B cell (primary cell): ENCODE results near the gene RRAGA. TPM values are rescaled to one million over a fixed set of nuclear protein-coding genes. Genes with fewer than 3 reads are reported as not detected.

Experiments
- ATAC-seq: fragments of 200-7000 bp; cut with Tn5 transposase; one replicate; pipeline ENCODE4 v1.10.0; 2021; ENCODE audit warnings: low read depth, mild to moderate bottlenecking, moderate number of reproducible peaks, moderate library complexity
- CTCF ChIA-PET: fragments of 350-600 bp; sonication (Branson Sonifier 250); formaldehyde crosslinking; loops from one replicate; lab custom pipeline; 2021; ENCODE audit warnings: antibody characterized with exemption, inconsistent platforms; lab: Charles Lee
- POLR2A ChIA-PET: fragments of 350-600 bp; sonication (Branson Sonifier 250); formaldehyde crosslinking; loops from one replicate; lab custom pipeline; 2021; ENCODE audit warnings: antibody characterized with exemption; lab: Charles Lee
- DNase-seq: peaks from one replicate; pipeline ENCODE4 v3.0.0; 2013
- H2AFZ ChIP-seq: 2 replicates; pipeline ENCODE4 v1.6.1; 2012; ENCODE audit warnings: mild to moderate bottlenecking, low read depth, low read length; ENCODE audit not compliant: insufficient read depth, poor library complexity, severe bottlenecking
- H3K27ac ChIP-seq, 2 donors: 1 replicate in 1 of 2; 2 replicates in 1 of 2; pipeline ENCODE4 v1.5.1; 2012 to 2013; ENCODE audit warnings: low read length in 2 of 2, mild to moderate bottlenecking in 2 of 2, moderate library complexity in 1 of 2
- H3K27me3 ChIP-seq, 4 experiments: fragments of 200-600 bp in 1 of 4; sonication (generic) in 1 of 4; replicated peaks in 1 of 4; 1 replicate in 2 of 4; 2 replicates in 2 of 4; pipeline versions ENCODE4 v1.6.1 to v1.7.0; 2013 to 2016; ENCODE audit warnings: low read length in 3 of 4, mild to moderate bottlenecking in 2 of 4, mixed read lengths in 1 of 4, moderate library complexity in 1 of 4; ENCODE audit not compliant: insufficient read depth in 4 of 4, control insufficient read depth in 3 of 4; ENCODE audit errors: control extremely low read depth in 1 of 4
- H3K36me3 ChIP-seq, 2 experiments: replicated peaks in 1 of 2; 1 replicate in 1 of 2; 2 replicates in 1 of 2; pipeline versions ENCODE4 v1.6.1 to v1.7.1; 2013; ENCODE audit warnings: low read length in 1 of 2; ENCODE audit not compliant: insufficient read depth in 2 of 2, control insufficient read depth in 1 of 2; ENCODE audit errors: control extremely low read depth in 1 of 2, extremely low read depth in 1 of 2
- H3K4me1 ChIP-seq, 2 donors: fragments of 200-600 bp in 1 of 2; sonication (generic) in 1 of 2; 1 replicate in 1 of 2; 2 replicates in 1 of 2; pipeline versions ENCODE4 v1.5.1 to v1.6.1; 2013 to 2017; ENCODE audit warnings: low read length in 2 of 2; ENCODE audit not compliant: control insufficient read depth in 2 of 2, insufficient read depth in 2 of 2
- H3K4me2 ChIP-seq: replicated peaks from 2 replicates; pipeline ENCODE3; 2012; ENCODE audit warnings: mild to moderate bottlenecking, low read depth, low read length; ENCODE audit not compliant: poor library complexity, severe bottlenecking
- H3K4me3 ChIP-seq, 5 experiments: fragments of 200-600 bp in 1 of 5; sonication (generic) in 1 of 5; 1 replicate in 3 of 5; 2 replicates in 2 of 5; pipeline versions ENCODE4 v1.5.1 to v1.7.0; 2011 to 2016; ENCODE audit warnings: low read length in 4 of 5, mild to moderate bottlenecking in 4 of 5, low read depth in 2 of 5, control low read depth in 1 of 5, moderate library complexity in 1 of 5; ENCODE audit not compliant: insufficient read depth in 1 of 5; ENCODE audit errors: control extremely low read depth in 1 of 5, extremely low read depth in 1 of 5
- H3K79me2 ChIP-seq: fragments of 200-600 bp; sonication (generic); one replicate; pipeline ENCODE4 v1.6.0; 2016; ENCODE audit warnings: low read length; ENCODE audit not compliant: control insufficient read depth, insufficient read depth
- H3K9ac ChIP-seq: fragments of 200-600 bp; sonication (generic); 2 replicates; pipeline ENCODE4 v1.6.1; 2017; ENCODE audit warnings: mild to moderate bottlenecking, low read length, moderate library complexity
- H3K9me3 ChIP-seq, 3 donors: one replicate each; pipeline versions ENCODE4 v1.6.1 to v1.7.1; 2013; ENCODE audit warnings: low read length in 2 of 3; ENCODE audit not compliant: control insufficient read depth in 2 of 3, insufficient read depth in 1 of 3; ENCODE audit errors: control extremely low read depth in 1 of 3
- H4K20me1 ChIP-seq: 2 replicates; pipeline ENCODE4 v1.6.0; 2012; ENCODE audit warnings: mild to moderate bottlenecking, low read length; ENCODE audit not compliant: insufficient read depth, control insufficient read depth, poor library complexity, severe bottlenecking
- H3K27ac Mint-ChIP-seq: one replicate; pipeline ENCODE4 v1.8.0; 2021; ENCODE audit warnings: mixed read lengths
- H3K27me3 Mint-ChIP-seq: one replicate; pipeline ENCODE4 v1.8.0; 2021; ENCODE audit warnings: mixed read lengths
- H3K4me1 Mint-ChIP-seq: one replicate; pipeline ENCODE4 v1.8.0; 2021; ENCODE audit warnings: mixed read lengths
- H3K4me3 Mint-ChIP-seq: one replicate; pipeline ENCODE4 v1.8.0; 2021; ENCODE audit warnings: mixed read lengths
- H3K9me3 Mint-ChIP-seq: one replicate; pipeline ENCODE4 v1.8.0; 2022; ENCODE audit warnings: mixed read lengths; ENCODE audit not compliant: insufficient read depth
- EZH2 ChIP-seq: IDR thresholded peaks from 2 replicates; pipeline ENCODE4 v1.6.1; 2012; ENCODE audit warnings: borderline replicate concordance, low read depth, mild to moderate bottlenecking, moderate library complexity, low read length; ENCODE audit not compliant: insufficient read depth, poor library complexity, severe bottlenecking
- WGBS: methylation state at CpG from one replicate; pipeline ENCODE4 v1.1.5; 2013; ENCODE audit warnings: missing lambda C conversion rate; ENCODE audit not compliant: insufficient coverage; 5-methylcytosine and 5-hydroxymethylcytosine counted together
- intact Hi-C: fragments of 100-400 bp; cut with micrococcal nuclease; formaldehyde crosslinking; loops from one replicate; pipeline ENCODE4 v1.10.0; 2022
- polyA plus RNA-seq: library from polyadenylated mRNA; depleted of rRNA; stranded (reverse); fragments of >200 nt; gene quantifications from 2 replicates; pipeline ENCODE4 v1.2.3, GENCODE V29; 2012
- total RNA-seq, 2 donors: library from RNA; stranded (reverse); fragments of 120-200 nt in 1 of 2; gene quantifications; 1 replicate in 1 of 2; 2 replicates in 1 of 2; pipeline versions ENCODE4 v1.2.3 to v1.2.4, GENCODE V29; 2013 to 2022
- TF ChIP-seq, protein P1 (sequence below): fragments of 200-600 bp; IDR thresholded peaks from one replicate; pipeline ENCODE4 v1.8.0; 2022; ENCODE audit warnings: antibody characterized with exemption, mild to moderate bottlenecking

RRAGA gene
- total and polyA plus RNA-seq, 2 donors (not counting 1 experiment from before 2014, with no cell fraction given), result 29.5 to 49.2 TPM

- Mint-ChIP-seq H3K27me3 (peaks cover 26% of the 10 kb centered on the region), H3K4me1 (no peaks in the 10 kb centered on the region), H3K9me3 (peaks cover 2% of the 10 kb centered on the region), H3K27ac (no peak overlapping the region), H3K4me3 (no peak overlapping the region)
- peaks cover 0 to 14% (median 0%) of the 10 kb centered on the region in 3 donors for H3K9me3 ChIP-seq
- H3K4me3 ChIP-seq, result no peak overlapping the region
- H3K4me1 ChIP-seq, result no peaks in the 10 kb centered on the region
- H3K36me3 ChIP-seq, result no peaks in the 10 kb centered on the region
- TF ChIP-seq, protein P1, sequence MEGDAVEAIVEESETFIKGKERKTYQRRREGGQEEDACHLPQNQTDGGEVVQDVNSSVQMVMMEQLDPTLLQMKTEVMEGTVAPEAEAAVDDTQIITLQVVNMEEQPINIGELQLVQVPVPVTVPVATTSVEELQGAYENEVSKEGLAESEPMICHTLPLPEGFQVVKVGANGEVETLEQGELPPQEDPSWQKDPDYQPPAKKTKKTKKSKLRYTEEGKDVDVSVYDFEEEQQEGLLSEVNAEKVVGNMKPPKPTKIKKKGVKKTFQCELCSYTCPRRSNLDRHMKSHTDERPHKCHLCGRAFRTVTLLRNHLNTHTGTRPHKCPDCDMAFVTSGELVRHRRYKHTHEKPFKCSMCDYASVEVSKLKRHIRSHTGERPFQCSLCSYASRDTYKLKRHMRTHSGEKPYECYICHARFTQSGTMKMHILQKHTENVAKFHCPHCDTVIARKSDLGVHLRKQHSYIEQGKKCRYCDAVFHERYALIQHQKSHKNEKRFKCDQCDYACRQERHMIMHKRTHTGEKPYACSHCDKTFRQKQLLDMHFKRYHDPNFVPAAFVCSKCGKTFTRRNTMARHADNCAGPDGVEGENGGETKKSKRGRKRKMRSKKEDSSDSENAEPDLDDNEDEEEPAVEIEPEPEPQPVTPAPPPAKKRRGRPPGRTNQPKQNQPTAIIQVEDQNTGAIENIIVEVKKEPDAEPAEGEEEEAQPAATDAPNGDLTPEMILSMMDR, result no peak
- TF ChIP-seq EZH2, result no peak
- 86% methylated on average over 16 of the region's 16 CpGs for WGBS
- no peak overlapping the region for H3K9ac ChIP-seq
- DNase-seq, result no peak
- no peak for ATAC-seq
- H3K27ac ChIP-seq, result no peak overlapping the region
- peaks cover 0 to 6% (median 0%) of the 10 kb centered on the region in 4 experiments for H3K27me3 ChIP-seq
- no peaks in the 10 kb centered on the region for H3K79me2 ChIP-seq
- ChIA-PET CTCF (no interaction called here), POLR2A (no interaction called here)
- no peak overlapping the region for H3K4me2 ChIP-seq
- intact Hi-C loops, result no loop called here
- H2AFZ ChIP-seq, result no peak overlapping the region
- no peaks in the 10 kb centered on the region for H4K20me1 ChIP-seq
These were observed 49.1 kb upstream of the RRAGA start for GRCh38 chr9:19000133-19000532.

DNA sequence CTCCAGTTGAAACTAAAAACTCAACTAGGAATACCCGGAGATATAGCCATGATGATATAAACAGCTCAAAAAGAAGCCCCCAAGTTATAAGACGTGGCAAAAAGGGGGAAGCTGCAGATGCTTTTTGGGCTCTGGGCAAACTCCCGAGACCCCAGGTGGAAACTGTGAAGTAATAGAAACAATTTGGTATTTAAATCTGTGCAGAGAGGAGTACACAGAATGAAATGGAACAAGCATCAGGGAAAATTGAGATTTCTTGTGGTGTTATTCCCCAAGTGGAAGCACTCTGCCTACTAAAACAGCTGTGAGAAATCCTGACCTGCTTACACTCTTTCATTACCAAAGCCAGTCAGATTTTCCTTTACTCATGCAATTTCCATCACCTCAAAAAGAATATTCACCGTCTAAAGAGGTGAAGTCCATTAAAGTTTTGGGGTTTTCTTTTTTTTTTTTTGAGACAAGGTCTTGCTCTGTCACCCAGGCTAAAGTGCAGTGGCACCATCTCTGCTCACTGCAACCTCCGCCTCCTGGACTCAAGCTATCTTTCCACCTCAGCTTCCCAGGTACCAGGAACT, 39.7 kb upstream of the RRAGA start:
- no peak for ATAC-seq
- TF ChIP-seq EZH2, result no peak
- TF ChIP-seq, protein P1, result no peak
- no peak overlapping the region for H3K27ac ChIP-seq
- no peaks in the 10 kb centered on the region for H3K27me3 ChIP-seq
- no peak overlapping the region for H3K4me2 ChIP-seq
- H3K9me3 Mint-ChIP-seq, result no peaks in the 10 kb centered on the region
- H3K4me3 ChIP-seq, result no peak overlapping the region
- no peaks in the 10 kb centered on the region for H3K4me1 ChIP-seq
- CTCF ChIA-PET, result no interaction called here
- H3K79me2 ChIP-seq, result no peaks in the 10 kb centered on the region
- H3K9ac ChIP-seq, result no peak overlapping the region
- no peak for DNase-seq
- peaks cover 10% of the 10 kb centered on the region for H3K27me3 Mint-ChIP-seq
- intact Hi-C loops, result no loop called here
- no peaks in the 10 kb centered on the region for H3K9me3 ChIP-seq
- no peak overlapping the region for H3K27ac Mint-ChIP-seq
- H3K4me1 Mint-ChIP-seq, result no peaks in the 10 kb centered on the region
- H4K20me1 ChIP-seq, result no peaks in the 10 kb centered on the region
- no peak overlapping the region for H2AFZ ChIP-seq
- WGBS, result 71% methylated on average over 3 of the region's 5 CpGs
- H3K36me3 ChIP-seq, result no peaks in the 10 kb centered on the region
- no peak overlapping the region for H3K4me3 Mint-ChIP-seq
- POLR2A ChIA-PET, result no interaction called here
